Breast epithelium (tissue), 4 donors: ENCODE measurements around the gene PLEKHG7. TPM values are rescaled to one million over a fixed set of nuclear protein-coding genes. Genes with fewer than 3 reads are reported as not detected.

ENCODE experiments used
- DNase-seq, 2 donors: peaks; one replicate each; pipeline ENCODE4 v3.0.0-alpha.2; 2019; ENCODE audit warnings: low spot score in 2 of 2
- H3K27ac ChIP-seq, 2 donors: fragments of 200-600 bp; sonication (generic) in 1 of 2; one replicate each; pipeline ENCODE4 v1.5.1; 2016 to 2019; ENCODE audit warnings: mild to moderate bottlenecking in 1 of 2
- H3K27me3 ChIP-seq, 2 donors: fragments of 200-600 bp; sonication (generic) in 1 of 2; one replicate each; pipeline versions ENCODE4 v1.5.1 to v1.6.0; 2017 to 2019; ENCODE audit warnings: control low read depth in 1 of 2, mild to moderate bottlenecking in 1 of 2
- H3K36me3 ChIP-seq: fragments of 200-600 bp; one replicate; pipeline ENCODE4 v1.5.1; 2019
- H3K4me1 ChIP-seq, 2 donors: fragments of 200-600 bp; sonication (generic); one replicate each; pipeline ENCODE4 v1.5.1; 2016 to 2019; ENCODE audit warnings: control low read depth in 1 of 2
- H3K4me3 ChIP-seq, 3 donors: fragments of 200-600 bp; sonication (generic); 1 replicate in 2 of 3; 2 replicates in 1 of 3; pipeline ENCODE4 v1.5.1; 2016 to 2019; ENCODE audit warnings: mild to moderate bottlenecking in 3 of 3, moderate library complexity in 2 of 3
- H3K9me3 ChIP-seq, 2 donors: fragments of 200-600 bp; sonication (generic) in 1 of 2; one replicate each; pipeline ENCODE4 v1.5.1; 2016 to 2019; ENCODE audit warnings: control low read depth in 1 of 2
- POLR2A ChIP-seq: fragments of 450-650 bp; IDR thresholded peaks from one replicate; pipeline ENCODE4 v1.6.1; 2016; ENCODE audit warnings: antibody characterized with exemption, mild to moderate bottlenecking, moderate library complexity
- POLR2AphosphoS5 ChIP-seq, 3 donors: sonication (generic); formaldehyde crosslinking; IDR thresholded peaks; one replicate each; pipeline ENCODE4 v1.6.1; 2017; ENCODE audit warnings: antibody characterized with exemption in 3 of 3
- intact Hi-C: fragments of 100-400 bp; cut with DNase I; formaldehyde crosslinking; loops from one replicate; pipeline ENCODE4 v1.15.1; 2023; ENCODE audit warnings: low total_unique reads
- total RNA-seq, 3 donors: library from RNA; depleted of rRNA; stranded (reverse); fragments of >200 nt; gene quantifications; one replicate each; pipeline ENCODE4 v1.1.0, GENCODE V29; 2016
- TF ChIP-seq, protein P1 (sequence below), 3 donors: fragments of 450-650 bp; IDR thresholded peaks; one replicate each; pipeline ENCODE4 v1.5.1; 2016 to 2017; ENCODE audit warnings: antibody characterized with exemption in 3 of 3, mild to moderate bottlenecking in 3 of 3, moderate library complexity in 3 of 3

The PLEKHG7 gene
- total RNA-seq, 3 donors from 2014 or later, result 0.15 to 0.33 TPM; not detected in 1

- Histone ChIP-seq H3K9me3 (no peaks in the 10 kb centered on the region), H3K27ac (no peak overlapping the region), H3K27me3 (no peaks in the 10 kb centered on the region), H3K4me1 (no peaks in the 10 kb centered on the region), H3K36me3 (no peaks in the 10 kb centered on the region), H3K4me3 (no peak overlapping the region)
- no peak for DNase-seq
- no peak for TF ChIP-seq POLR2AphosphoS5 (IDR thresholded peaks at IDR 0.05)
- TF ChIP-seq, protein P1, sequence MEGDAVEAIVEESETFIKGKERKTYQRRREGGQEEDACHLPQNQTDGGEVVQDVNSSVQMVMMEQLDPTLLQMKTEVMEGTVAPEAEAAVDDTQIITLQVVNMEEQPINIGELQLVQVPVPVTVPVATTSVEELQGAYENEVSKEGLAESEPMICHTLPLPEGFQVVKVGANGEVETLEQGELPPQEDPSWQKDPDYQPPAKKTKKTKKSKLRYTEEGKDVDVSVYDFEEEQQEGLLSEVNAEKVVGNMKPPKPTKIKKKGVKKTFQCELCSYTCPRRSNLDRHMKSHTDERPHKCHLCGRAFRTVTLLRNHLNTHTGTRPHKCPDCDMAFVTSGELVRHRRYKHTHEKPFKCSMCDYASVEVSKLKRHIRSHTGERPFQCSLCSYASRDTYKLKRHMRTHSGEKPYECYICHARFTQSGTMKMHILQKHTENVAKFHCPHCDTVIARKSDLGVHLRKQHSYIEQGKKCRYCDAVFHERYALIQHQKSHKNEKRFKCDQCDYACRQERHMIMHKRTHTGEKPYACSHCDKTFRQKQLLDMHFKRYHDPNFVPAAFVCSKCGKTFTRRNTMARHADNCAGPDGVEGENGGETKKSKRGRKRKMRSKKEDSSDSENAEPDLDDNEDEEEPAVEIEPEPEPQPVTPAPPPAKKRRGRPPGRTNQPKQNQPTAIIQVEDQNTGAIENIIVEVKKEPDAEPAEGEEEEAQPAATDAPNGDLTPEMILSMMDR (IDR thresholded peaks at IDR 0.05), result no peak
- no peak for TF ChIP-seq POLR2A
- intact Hi-C loops, result no loop called here
These were observed 28.3 kb upstream of the PLEKHG7 start for GRCh38 chr12:92674500-92674899.

GRCh38 chr12:92675092-92675865 lies 27.5 kb upstream of the PLEKHG7 start:
- no peak for TF ChIP-seq POLR2A
- TF ChIP-seq, protein P1 (IDR thresholded peaks at IDR 0.05), result no peak
- TF ChIP-seq POLR2AphosphoS5 (IDR thresholded peaks at IDR 0.05), result no peak
- Histone ChIP-seq H3K27ac (no peak overlapping the region), H3K4me3 (no peak overlapping the region)

GRCh38 chr12:92676710-92677109 lies 26.1 kb upstream of the PLEKHG7 start:
- Histone ChIP-seq H3K4me1 (no peaks in the 10 kb centered on the region), H3K27me3 (no peaks in the 10 kb centered on the region), H3K27ac (no peak overlapping the region), H3K4me3 (no peak overlapping the region), H3K9me3 (no peaks in the 10 kb centered on the region), H3K36me3 (no peaks in the 10 kb centered on the region)
- intact Hi-C loops, result no loop called here
- DNase-seq, result no peak
- TF ChIP-seq POLR2A, result no peak

More at GRCh38 chr12:92675092-92675865, 27.5 kb upstream of the PLEKHG7 start:
- intact Hi-C loops, result no loop called here
- Histone ChIP-seq H3K27me3 (no peaks in the 10 kb centered on the region), H3K4me1 (no peaks in the 10 kb centered on the region), H3K9me3 (no peaks in the 10 kb centered on the region), H3K36me3 (no peaks in the 10 kb centered on the region)
- no peak for DNase-seq

- no peak overlapping the region for H3K27ac ChIP-seq
- no peaks in the 10 kb centered on the region for H3K9me3 ChIP-seq
- no peaks in the 10 kb centered on the region for H3K4me1 ChIP-seq
- H3K4me3 ChIP-seq, result no peak overlapping the region
- H3K36me3 ChIP-seq, result no peaks in the 10 kb centered on the region
- TF ChIP-seq, protein P1 (IDR thresholded peaks at IDR 0.05), result no peak
- TF ChIP-seq POLR2A (no peak), POLR2AphosphoS5 (IDR thresholded peaks at IDR 0.05) (no peak)
- intact Hi-C loops, result no loop called here
- no peaks in the 10 kb centered on the region for H3K27me3 ChIP-seq
- no peak for DNase-seq
These were observed 12.2 kb upstream of the PLEKHG7 start for GRCh38 chr12:92690601-92691000.

GRCh38 chr12:92695056-92695455 lies 7.7 kb upstream of the PLEKHG7 start:
- Histone ChIP-seq H3K4me3 (no peak overlapping the region), H3K4me1 (no peaks in the 10 kb centered on the region), H3K27me3 (no peaks in the 10 kb centered on the region), H3K9me3 (no peaks in the 10 kb centered on the region), H3K27ac (no peak overlapping the region), H3K36me3 (no peaks in the 10 kb centered on the region)
- intact Hi-C loops, result no loop called here
- TF ChIP-seq, protein P1 (IDR thresholded peaks at IDR 0.05), result no peak
- TF ChIP-seq POLR2AphosphoS5 (IDR thresholded peaks at IDR 0.05) (no peak), POLR2A (no peak)
- no peak for DNase-seq
